ENCODE results near the gene FHOD3.

DNA sequence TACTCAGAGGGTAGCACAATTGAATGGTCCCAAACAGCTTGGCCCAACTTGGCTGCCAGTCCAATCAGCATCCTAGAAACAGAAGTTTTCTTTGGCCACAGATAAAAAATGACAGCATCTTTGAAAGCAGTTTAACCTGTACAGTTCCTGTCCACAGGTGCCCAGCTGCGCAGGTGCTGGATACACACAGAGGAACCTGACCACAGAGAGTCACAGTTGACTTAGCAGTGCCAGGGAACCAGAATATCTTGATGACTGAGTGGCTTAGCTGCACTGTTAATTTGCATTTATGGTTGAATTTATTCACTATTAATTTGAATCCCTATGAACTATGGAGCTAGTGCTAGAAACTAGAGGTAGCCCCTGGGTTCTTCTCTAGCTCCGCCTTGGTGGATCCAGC lies 437.6 kb downstream of the FHOD3 start:
- TF ChIP-seq, protein P1, sequence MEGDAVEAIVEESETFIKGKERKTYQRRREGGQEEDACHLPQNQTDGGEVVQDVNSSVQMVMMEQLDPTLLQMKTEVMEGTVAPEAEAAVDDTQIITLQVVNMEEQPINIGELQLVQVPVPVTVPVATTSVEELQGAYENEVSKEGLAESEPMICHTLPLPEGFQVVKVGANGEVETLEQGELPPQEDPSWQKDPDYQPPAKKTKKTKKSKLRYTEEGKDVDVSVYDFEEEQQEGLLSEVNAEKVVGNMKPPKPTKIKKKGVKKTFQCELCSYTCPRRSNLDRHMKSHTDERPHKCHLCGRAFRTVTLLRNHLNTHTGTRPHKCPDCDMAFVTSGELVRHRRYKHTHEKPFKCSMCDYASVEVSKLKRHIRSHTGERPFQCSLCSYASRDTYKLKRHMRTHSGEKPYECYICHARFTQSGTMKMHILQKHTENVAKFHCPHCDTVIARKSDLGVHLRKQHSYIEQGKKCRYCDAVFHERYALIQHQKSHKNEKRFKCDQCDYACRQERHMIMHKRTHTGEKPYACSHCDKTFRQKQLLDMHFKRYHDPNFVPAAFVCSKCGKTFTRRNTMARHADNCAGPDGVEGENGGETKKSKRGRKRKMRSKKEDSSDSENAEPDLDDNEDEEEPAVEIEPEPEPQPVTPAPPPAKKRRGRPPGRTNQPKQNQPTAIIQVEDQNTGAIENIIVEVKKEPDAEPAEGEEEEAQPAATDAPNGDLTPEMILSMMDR (IDR thresholded peaks at IDR 0.05; ENCODE audit: control extremely low read depth in 1 of 3, insufficient read depth in 1 of 3, low read depth in 1 of 3, low read length in 3 of 3), result no peak
- TF ChIP-seq EGR1 (IDR thresholded peaks at IDR 0.05; ENCODE audit: borderline replicate concordance, low read depth, low read length), result no peak
- TF ChIP-seq JUND (IDR thresholded peaks at IDR 0.05; ENCODE audit: low read length), result no peak
- TF ChIP-seq EP300 (IDR thresholded peaks at IDR 0.05; ENCODE audit: borderline replicate concordance in 1 of 2, low read depth in 2 of 2, low read length in 2 of 2), result no peak
